ACHN (cell line): ENCODE measurements around the gene ABRACL.
"Not testable (repeated sequence)": the region's sequence is repeated elsewhere in the genome, so short reads cannot be mapped to it uniquely, and the experiment has no call there.

Experiments
- DNase-seq: peaks from one replicate; pipeline ENCODE4 v3.0.0-alpha.2; 2015
- in situ Hi-C: cut with HindIII; loops from 2 replicates; pipeline ENCODE4 v1.10.0; 2017; ENCODE audit warnings: low sequenced_read_pairs, low pct_ligation_motif_present, low pct_unique_long_range_greater_than_20kb

The ABRACL gene

GRCh38 chr6:139007428-139007827 lies 21.1 kb upstream of the ABRACL start:
- in situ Hi-C loops: no loop called here
- no peak for DNase-seq

- in situ Hi-C loops: no loop called here
- no peak for DNase-seq
Measured at GRCh38 chr6:139008117-139008516, 20.4 kb upstream of the ABRACL start.

- in situ Hi-C loops: no loop called here
- DNase-seq: no peak
Measured at GRCh38 chr6:139010674-139011073, 17.9 kb upstream of the ABRACL start.

DNA sequence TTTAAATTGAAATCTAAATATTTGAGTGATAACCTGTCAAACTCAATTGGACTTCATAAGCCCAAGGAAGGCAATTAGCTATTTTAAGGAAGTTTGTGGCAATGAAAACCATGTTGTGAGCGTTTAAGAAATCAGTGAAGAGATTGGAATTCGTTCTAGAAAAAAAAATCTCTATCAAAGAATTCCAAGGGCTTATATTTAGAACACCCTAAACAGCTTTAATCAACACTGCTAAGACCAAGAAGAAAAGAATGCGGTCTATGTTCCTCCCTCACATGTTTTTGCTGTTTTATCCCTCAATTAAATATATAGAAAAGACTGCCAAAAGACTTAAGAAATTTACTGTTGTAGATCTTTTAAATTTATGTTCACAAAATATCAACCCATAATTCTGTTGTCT lies 16.6 kb upstream of the ABRACL start:
- DNase-seq: no peak
- in situ Hi-C loops: no loop called here

DNA sequence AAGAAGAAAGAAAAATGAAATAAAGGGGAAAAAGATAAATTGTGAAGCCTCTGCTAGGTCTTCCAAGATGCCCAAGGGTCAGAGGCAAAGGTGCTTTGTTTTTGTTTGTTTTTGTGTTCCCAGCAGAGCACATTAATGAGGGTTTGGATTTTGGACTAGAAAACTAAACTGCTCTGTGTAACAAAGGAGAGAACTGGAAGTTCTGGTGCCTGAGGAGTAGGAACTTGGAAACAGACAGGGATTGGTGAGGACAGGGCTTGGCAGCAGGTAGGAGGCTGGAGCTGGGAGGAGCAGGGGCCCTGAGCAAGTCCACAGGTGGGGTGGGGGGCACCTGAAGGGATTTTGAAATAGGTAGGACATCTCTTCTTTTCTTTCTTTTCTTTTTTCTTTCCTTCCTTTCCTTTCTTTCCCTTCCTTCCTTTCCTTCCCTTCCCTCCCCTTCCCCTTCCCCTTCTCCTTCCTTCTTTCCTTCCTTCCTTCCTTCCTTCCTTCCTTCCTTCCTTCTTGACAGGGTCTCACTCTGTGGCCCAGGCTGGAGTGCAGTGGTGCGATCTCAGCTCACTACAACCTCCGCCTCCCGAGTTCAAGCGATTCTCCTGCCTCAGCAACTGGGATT lies 15.3 kb upstream of the ABRACL start:
- in situ Hi-C loops: no loop called here
- DNase-seq: no peak

GRCh38 chr6:139014945-139015344 lies 13.6 kb upstream of the ABRACL start:
- in situ Hi-C loops: no loop called here
- no peak for DNase-seq

DNA sequence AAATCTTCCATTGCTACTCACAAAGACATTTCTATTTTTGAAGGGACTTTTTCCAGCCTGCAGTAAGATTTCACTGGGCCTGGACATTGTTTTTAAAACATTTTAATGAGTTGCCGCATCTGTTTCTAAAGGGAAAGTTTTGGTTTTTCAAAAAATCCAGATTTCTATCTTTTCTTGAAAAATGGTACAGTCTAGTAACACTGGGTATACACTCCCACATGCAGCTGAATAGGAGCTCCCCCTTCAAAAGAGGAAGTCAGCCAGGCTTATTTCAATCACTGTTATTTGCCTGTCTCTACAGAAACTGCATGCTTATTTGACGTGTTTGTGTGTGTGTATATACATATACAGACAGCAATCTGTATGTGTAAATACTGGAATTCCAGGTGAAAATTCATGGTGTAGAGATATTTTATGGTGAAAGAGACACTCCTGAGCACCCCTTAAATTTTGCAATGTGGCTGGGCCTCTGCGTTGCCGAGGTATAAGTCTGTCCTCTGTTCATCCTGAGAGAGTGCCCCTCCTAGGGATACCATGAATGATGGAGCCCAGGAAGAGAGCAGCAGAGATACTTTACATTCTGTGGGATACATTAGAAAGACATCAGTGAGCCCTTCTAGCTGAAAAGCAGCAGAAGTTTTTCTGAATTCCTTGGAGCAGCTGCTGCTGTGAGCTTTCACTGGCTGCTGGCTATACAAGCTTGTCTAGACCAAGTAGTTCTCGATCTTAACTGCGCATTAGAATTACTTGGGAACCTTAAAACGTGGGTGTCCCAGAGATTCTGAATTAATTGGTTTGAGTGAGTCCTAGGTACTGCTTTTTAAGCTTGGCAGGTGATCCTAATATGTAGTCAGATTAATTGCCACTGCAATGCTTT lies 12.0 kb upstream of the ABRACL start:
- in situ Hi-C loops: no loop called here
- DNase-seq: no peak

- peak; percentile 65 for DNase-seq
- in situ Hi-C loops: no loop called here
Measured at GRCh38 chr6:139017227-139017626, 11.3 kb upstream of the ABRACL start.

- DNase-seq: no peak
- in situ Hi-C loops: no loop called here
Measured at GRCh38 chr6:139019722-139020121, 8.8 kb upstream of the ABRACL start.

DNA sequence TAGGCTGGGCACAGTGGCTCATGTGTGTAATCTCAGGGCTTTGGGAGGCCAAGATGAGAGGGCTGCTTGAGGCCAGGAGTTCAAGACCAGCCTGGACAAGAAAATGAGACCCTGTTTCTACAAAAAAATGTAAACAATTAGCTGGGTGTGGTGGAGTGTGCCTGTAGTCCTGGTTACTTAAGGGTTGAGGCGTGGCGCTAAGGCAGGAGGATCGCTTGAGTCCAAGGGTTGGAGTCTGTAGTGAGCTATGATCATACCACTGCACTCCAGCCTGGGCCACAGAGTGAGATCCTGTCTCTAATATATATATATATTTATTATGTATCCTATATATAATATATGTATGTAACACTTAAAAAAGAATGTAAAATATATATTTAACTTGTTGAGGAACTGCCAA lies 7.9 kb upstream of the ABRACL start:
- DNase-seq: no peak
- in situ Hi-C loops: no loop called here

DNA sequence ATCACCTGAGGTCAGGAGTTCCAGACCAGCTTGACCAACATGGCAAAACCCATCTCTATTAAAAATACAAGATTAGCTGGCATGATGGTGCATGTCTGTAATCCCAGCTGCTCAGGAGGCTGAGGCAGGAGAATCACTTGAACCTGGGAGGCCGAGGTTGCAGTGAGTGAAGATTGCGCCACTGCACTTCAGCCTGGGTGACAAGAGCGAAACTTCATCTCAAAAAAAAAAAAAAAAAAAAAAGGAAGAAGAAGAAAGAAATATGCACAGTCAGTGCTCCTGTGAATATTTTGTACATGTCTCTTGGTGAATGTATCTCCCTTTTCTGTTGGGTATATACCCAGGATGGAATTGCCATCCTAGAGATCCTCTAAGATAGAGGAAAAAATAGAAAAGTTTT lies 3.1 kb upstream of the ABRACL start:
- in situ Hi-C loops: not testable (repeated sequence)

GRCh38 chr6:139027620-139028182 lies 844 bp upstream of the ABRACL start:
- in situ Hi-C loops: no loop called here
- peak; percentile 68 for DNase-seq

More for the DNA sequence above, 3.1 kb upstream of the ABRACL start:
- not testable (repeated sequence) for DNase-seq

DNA sequence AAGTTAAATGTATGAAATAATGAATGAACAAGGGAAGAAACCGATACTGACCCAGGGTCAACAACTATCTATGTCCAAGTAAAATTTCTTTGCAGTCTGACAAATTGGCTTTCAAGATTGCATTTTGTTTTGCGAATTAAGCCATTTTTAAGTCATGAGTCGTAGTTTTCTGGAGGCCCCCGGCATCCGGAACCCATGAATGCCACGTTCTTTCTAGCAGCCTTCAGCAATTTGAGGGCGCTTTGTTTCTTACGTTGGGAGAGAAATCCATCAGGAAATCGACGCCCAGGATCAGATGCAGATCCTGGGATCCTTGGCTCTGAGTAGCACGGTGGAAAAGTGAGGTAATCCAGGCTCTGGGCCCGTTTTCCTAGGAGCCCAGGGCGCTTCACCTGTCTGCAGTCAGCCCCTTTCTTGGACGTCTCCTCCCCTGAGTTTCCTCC lies 309 bp upstream of the ABRACL start:
- in situ Hi-C loops: no loop called here
- DNase-seq: no peak

DNA sequence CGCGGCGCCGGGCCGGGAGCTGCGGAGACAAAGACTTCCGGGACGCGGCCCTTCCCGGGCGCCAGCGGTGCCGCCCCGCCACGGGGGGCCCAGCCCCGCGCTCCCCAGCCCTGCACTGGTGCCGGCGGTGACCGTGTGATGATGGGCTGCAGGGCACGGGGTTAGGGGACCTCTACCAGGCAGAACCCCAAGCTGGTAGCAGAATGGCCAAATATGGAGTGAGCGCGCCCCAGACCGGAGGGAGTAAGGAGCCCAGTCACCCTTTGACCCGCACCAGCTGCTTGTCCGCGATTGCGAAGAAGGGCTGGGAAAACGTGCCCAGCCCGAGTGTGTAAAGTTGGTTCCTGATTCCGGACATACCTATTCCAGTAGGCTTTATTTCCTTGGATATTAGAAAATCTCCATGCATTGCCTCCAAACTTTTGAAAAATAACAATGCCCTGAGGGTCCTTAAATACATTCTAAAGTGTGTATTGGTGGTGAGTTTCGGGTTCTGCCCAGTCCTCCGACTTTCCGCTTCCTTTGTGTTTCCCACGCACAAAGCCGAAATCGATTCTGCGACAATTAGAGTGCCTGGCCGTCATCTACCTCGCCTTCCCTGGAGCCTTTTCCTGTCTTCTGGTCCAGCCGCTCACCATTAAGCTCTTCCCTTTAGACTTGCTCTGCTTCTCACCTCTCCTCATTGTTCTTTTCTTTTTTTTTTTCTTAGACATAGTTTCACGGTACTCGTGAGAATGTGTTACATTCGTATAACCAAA lies 1.1 kb downstream of the ABRACL start:
- in situ Hi-C loops: no loop called here

GRCh38 chr6:139030228-139030963 lies 1.9 kb downstream of the ABRACL start:
- in situ Hi-C loops: no loop called here

More for the DNA sequence above, 1.1 kb downstream of the ABRACL start:
- DNase-seq: peak; percentile 38

GRCh38 chr6:139037490-139037889 lies 8.9 kb downstream of the ABRACL start:
- in situ Hi-C loops: no loop called here
- no peak for DNase-seq

More at GRCh38 chr6:139030228-139030963, 1.9 kb downstream of the ABRACL start:
- DNase-seq: no peak

DNA sequence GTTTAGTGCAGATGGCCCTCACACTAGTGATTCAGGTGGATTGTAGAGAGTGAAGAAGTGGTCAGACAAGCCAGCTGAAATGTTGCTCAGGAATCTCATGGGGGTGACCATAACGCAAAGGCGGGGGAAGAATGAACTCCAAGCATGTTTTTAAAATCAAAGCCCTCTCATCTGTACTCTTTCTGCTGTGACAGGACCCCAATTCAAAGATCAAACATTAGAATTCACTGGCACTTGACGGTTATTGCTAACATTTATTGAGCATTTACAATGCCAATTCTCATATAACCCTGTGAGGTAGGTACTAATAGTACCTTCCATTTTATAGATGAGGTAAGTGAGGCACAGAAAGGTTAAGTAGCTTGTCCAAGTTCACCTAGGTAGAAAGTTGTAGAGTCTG lies 15.7 kb downstream of the ABRACL start:
- in situ Hi-C loops: no loop called here
- no peak for DNase-seq

DNA sequence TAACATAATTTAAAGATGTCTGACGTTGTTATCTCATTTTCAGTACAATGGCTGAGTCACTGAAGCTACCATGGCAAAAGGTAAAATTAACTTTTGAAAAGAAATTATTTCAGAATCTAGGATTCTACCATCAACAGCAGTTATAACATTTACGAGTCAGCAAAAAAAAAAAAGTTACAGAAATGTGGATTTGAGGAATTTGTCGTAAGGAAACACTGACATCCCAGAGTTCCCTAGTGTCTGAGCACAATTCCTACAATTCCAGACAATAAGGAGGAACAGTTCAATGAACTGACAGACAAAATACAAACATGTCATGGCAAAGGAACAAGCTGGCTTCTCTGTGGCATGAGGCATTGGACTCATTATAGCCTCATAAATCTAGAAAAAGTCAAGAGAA lies 19.1 kb downstream of the ABRACL start:
- DNase-seq: no peak
- in situ Hi-C loops: no loop called here
